ENCODE measurements around the gene EFEMP1.
"Not testable (repeated sequence)": the region's sequence is repeated elsewhere in the genome, so short reads cannot be mapped to it uniquely, and the experiment has no call there.

The EFEMP1 gene

GRCh38 chr2:55827855-55828254 lies 95.7 kb downstream of the EFEMP1 start:
- no peak for DNase-seq

DNA sequence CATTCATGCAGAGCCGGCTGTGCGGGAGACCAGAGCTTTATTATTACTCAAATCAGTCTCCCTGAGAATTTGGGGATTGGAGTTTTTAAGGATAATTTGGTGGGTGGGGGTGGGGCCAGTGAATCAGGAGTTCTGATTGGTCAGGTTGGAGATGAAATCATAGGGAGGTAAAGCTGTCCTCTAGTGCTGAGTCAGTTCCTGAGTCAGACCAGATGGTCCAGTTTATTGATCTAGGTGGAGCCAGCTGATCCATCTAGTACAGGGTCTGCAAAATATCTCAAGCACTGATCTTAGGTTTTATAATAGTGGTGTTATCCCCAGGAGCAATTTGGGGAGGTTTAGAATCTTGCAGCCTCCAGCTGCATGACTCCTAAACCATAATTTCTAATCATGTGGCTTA lies 96.2 kb downstream of the EFEMP1 start:
- not testable (repeated sequence) for DNase-seq

DNA sequence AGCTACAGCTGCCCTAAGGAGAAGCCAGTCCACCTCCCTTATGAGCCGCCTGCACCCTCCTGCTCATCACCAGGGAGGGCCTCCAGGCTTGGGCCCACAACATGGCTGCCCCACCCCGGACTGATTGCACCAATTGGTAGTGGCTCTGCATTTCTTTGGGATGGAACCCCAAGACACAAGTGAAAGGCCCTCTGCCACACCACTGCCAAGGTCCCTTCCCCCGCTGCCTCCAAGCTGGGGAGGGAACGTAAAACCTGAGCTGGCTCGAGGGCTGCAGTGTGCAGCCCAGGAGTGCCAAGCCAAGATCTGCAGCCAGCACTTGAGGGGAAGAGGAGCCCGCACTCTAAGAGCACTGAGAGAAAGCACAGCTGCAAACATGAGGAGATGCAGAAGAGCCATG lies 97.3 kb downstream of the EFEMP1 start:
- DNase-seq = no peak

GRCh38 chr2:55824551-55825096 lies 99.0 kb downstream of the EFEMP1 start:
- DNase-seq = no peak

Data from right kidney (tissue), 1 donor.